GM21723 (cell line): Measurements from ENCODE around the gene FKTN.
A peak's percentile ranks its signal among the peaks of the same experiment; 100 is the strongest.
"Not testable (repeated sequence)": the region's sequence is repeated elsewhere in the genome, so short reads cannot be mapped to it uniquely, and the experiment has no call there.

Source experiments
- ATAC-seq: cut with Tn5 transposase; IDR thresholded peaks from one replicate; pipeline ENCODE4 v1.9.1; 2021; ENCODE audit warnings: mild to moderate bottlenecking, moderate library complexity; ENCODE audit not compliant: unreplicated experiment

Gene FKTN

DNA sequence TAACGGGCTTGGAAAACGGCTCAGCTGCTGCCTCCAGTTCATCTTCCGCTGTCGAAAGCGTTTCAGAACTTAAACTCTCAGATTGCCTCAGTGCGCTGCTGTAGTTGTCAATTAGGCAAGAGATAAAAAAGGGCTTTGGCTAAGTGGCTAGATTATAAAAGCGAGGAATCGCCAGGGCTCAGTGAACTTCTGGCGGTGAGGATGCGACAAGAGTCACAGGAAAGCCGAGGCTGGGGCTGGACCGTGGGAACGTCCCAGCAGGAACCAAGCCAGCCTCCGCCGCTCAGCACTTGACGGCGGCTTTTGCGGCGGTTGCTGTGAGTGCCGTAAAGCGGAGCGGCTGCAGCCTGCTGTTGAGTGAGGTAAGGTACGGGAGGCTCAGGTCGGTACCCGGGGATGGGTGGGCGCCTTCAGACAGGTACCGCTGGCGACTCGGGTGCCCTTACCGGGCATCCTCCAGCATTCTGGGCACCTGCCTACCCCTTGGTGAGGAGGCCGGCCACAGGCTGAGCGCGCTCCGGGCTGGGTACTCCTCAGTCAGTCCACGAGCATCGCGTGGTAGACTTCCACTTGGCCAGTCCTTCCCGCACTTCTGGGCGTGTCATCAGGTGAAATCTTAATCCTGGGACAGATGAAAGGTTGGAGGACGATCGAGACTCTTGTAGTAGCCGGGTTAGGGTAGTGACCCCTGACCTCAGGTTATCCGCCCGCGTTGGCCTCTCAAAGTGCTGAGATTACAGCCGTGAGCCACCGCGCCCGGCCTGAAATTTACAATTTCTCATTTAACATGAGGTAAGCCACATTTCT, at the start of gene FKTN:
Gene FKTN, plus strand, starts transcription at position 328 of the 807 bp plus-strand sequence. CDS start 16,902 bp downstream, outside the sequence.
- ATAC-seq: peak; percentile 98

DNA sequence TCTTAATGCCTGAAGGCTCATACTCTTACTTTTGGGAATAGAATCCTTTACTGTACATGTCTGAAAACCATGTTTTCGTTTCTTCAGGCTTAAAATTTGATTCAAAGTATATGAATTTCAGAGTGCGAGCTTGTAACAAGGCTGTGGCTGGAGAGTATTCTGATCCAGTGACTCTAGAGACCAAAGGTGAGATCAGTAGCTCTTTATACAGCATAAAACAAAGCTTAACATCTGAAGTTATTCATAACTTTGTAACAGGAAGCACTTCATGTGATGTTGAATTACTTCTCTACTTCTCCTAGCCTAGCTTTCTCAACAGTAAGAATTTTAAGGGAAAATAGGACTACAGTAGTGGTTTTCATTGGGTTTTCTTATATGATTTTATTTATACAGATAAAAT, 49.4 kb upstream of the FKTN start:
- no peak for ATAC-seq

DNA sequence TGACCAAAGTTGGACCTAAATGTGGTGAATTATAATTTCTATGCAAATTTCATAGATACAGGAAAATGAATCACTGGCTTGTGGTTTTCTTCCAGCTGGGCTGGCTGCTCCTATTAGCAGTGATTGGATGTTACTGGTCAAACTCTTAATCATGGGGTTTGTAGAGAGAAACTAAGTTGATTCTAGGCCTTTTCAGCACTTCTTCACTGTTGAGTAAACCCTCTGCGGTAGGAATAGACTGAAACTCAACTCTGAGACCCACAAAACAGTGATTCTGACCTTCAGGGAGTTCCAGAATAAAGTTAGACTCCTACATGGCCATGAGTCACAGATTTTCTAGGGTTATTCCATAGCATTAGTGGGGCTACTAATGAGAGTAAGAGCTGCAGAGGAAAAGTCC, 47.9 kb upstream of the FKTN start:
- ATAC-seq: peak; percentile 70

DNA sequence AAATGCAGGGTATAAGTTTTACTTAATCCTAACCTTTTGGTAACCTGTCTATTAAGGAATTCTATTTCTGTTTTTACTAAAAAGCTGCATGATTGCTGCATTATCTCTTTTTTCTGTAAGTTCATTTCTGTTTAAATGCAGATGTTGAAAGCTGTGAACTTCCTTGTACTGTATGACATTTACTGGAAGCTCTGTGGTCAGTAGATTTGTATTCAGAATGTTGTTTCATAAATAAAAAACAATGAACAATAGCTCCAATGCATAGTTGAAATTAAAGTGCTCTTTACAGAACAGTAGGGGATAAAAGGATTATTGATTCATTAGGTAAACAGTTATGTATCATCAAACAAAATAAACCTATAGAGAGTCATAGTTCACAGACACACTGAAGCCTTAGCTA, 46.5 kb upstream of the FKTN start:
- no peak for ATAC-seq

DNA sequence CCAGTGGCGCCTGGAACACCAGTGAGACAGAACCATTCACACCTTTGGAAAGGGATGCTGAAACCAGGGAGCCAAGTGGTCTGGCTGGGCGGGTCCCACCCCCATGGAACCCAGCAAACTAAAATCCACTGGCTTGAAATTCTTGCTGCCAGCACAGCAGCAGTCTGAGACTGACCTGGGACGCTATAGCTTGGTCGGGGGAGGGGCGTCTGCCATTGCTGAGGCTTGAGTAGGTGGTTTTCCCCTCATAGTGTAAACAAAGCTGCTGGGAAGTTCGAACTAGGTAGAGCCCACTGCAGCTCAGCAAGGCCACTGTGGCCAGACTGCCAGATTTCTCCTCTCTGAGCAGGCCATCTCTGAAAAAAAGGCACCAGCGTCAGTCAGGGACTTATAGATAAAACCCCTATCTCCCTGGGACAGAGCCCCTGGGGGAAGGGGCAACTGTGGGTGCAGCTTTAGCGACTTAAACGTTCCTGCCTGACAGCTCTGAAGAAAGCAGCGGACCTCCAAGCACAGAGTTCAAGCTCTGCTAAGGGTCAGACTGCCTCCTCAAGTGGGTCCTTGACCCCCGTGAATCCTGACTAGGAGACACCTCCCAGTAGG, 42.0 kb upstream of the FKTN start:
- no peak for ATAC-seq

DNA sequence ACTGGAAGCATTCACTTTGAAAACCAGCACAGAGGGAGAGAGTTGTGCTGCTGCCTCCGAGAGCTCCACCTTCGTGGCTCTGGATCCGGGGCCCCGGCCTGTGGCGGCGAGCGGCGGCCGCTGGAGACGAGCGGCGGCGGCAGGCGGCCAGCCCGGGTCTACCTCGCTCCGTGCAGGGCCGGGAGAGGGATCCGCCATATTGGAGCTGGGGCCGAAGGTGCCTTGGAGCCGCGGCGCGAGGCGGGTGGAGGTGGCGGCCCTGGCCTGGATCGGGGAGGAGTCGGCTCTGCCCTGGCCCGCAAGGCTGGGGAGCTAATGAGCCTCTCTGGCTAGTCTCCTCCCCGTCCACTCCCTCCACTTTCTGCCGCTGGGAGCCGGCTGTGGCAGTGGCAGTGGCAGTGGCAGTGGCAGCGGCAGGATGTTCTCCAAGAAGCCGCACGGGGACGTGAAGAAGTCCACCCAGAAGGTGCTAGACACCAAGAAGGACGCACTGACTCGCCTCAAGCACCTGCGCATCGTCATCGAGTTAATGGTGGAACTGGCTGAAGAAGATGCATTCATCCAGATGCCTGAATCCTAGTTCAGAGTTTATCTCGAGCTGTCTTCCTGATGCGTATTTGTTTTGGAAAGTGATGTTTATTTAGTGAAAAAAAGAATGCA, 38.1 kb upstream of the FKTN start:
- ATAC-seq: peak; percentile 67

DNA sequence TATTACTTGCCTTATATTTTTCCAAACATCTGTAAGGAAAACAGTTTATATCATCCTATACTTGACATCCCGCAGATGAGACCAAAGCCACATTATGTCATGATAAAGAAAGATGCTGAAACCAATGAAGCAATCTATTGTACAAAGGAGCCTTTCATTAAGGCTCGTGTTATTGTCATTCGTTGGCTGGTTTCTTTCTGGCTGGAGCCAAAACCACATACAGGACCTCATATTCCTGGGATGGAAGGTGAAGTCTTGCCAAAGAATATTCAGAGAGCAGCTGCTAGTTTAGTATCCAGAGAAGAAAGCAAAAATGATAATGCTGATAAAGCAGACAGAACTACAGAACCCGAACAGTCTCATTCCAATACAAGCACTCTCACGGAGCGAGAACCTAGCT, 36.9 kb upstream of the FKTN start:
- ATAC-seq: not testable (repeated sequence)

DNA sequence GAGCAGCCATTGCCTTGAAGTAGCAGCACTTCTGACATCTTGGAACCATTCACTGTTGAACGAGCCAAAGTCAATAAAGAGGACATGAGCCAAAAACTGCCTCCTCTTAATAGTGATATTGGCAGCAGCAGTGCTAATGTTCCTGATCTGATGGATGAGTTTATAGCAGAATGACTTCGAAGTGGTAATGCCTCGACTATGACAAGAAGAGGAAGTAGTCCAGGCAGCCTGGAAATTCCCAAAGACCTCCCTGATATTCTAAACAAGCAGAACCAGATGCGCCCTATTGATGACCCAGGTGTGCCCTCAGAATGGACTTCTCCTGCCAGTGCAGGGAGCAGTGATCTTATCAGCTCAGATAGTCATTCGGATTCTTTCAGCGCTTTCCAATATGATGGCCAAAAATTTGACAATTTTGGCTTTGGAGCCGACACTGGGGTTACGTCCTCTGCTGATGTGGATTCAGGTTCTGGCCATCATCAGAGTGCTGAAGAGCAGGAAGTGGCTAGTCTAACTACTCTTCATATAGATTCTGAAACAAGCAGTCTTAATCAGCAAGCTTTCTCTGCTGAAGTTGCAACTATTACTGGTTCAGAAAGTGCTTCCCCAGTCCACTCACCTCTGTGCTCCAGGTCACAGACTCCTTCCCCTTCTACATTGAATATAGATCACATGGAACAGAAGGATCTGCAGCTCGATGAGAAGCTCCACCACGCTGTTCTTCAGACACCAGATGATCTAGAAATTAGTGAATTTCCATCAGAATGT, 35.1 kb upstream of the FKTN start:
- peak; percentile 94 for ATAC-seq

DNA sequence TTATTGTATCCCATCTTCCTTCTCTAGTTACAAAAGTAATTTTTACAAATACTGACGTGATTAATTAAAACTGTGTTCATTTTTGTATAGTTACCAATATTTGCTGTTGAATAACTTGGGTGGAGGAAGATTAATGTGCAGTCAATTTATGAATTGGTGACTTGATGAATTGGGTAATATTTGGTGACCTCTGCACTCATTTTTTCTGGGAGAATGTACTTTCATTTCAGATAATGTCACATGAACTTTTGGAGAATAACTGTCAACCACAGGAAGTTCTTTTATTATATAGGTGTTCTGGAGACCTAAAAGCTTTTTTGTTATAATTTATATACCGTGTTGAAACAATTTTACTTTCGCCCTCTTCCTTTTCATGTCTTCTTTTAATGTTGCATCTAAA, 26.4 kb upstream of the FKTN start:
- ATAC-seq: no peak

DNA sequence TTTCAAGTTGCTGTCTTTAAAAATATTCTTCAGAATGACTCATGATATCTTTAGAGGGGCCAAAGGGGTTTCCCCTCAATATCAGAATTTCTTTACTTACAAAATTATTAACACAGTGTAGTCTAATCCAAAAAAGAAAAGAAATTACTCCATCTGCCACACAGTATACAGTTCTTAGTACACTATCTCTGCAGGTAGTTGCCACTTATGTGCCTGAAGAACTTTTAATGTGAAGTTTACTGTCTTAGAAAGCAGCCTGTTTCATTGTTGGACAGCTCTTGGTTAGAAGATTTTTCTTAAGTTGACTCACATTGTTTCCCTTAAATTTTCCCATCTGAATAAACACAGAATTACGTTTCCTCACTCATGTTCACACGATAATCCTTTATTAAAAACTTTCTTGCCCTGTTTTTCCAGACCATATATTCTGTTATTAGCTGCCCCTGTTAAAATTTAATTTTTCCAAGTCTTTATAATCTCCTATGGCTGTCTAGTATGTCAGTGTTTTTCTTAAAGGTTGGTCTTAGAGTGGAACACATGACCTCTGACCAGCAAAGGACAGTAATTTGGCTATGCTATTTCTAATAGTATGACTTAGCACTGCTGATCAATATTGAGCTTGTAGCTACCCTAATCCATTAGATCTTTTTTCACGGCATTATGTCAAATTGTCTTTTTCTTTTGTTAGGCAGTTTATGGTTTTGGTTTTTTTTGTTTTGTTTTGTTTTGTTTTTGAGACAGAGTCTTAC, 21.8 kb upstream of the FKTN start:
- peak; percentile 81 for ATAC-seq

DNA sequence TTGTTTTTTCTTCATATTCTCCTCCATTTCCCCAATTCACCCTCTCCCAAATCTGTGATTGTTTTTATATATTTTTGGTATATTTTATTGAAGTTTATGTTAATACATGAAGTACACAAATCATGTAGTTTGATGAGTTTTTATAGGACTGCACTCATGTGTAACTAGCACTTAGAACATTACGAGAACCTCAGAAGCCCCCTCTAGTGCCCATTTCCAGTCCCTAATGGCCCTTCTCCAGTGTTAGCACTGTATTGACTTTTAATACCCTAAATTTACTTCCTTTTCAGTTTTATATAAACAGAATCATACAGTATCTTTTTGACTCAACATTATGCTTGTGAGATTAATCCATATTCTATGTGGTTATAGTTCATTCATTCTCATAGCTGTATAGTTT, 18.5 kb upstream of the FKTN start:
- no peak for ATAC-seq

DNA sequence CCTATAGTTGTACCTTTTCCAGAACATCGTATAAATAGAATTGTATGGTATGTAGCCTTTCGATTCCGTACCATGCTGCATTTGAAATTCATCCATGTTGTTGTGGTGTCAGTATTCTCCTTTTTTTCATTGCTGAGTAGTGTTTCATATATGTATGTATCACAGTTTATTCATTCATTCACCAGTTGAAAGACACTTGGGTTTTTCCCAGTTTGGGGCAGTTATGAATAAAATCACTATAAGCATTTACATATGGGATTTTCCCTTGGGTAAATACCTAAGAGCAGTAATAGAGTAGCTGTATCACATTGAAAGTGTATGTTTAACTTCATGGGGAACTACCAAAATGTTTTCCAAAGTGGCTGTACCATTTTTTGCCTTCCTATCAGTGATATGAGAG, 16.1 kb upstream of the FKTN start:
- peak; percentile 94 for ATAC-seq

DNA sequence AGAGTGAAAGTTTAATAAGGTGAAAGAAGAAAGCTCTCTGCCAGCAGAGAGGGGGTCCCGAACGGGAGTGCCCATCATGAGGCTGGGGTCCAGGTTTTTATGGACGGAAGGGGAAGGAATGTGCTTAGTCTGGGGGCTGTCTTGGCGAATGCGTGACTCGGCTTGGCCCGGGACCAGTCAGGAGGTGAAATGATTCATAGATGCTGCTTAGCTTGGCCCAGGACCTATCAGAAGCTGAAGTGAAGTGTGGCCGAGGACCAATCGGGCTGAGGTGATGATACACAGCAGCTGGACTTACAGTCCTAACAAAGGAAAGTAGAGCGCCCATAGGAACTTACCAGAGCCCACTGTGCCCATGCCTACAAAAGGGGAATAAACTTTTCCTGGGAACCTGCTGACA, 3.9 kb upstream of the FKTN start:
- ATAC-seq: no peak

DNA sequence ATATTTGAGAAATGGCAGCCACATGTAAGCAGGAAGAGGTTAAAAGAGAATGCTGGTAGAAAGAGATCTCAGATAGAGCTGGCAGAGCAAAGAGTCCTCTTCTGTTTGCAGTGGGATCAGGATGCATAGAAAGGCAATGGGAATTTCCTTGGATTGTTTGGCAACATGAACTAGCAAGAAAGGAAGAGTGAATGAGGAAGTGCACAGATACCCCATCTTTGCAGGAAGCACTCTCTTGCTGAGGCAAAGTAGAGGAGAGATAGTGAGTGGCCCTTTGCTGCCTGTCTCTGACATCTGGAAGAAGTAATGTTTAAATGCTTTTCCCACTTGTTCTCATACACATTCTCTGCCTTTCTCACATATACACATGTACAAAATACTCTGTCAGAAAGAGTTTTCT, 14.5 kb downstream of the FKTN start:
- no peak for ATAC-seq

DNA sequence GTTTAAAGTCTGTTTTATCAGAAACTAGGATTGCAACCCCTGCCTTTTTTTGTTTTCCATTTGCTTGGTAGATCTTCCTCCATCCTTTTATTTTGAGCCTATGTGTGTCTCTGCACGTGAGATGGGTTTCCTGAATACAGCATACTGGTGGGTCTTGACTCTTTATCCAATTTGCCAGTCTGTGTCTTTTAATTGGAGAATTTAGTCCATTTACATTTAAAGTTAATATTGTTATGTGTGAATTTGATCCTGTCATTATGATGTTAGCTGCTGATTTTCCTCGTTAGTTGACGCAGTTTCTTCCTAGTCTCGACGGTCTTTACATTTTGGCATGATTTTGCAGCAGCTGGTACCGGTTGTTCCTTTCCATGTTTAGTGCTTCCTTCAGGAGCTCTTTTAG, 22.0 kb downstream of the FKTN start:
- ATAC-seq: not testable (repeated sequence)

DNA sequence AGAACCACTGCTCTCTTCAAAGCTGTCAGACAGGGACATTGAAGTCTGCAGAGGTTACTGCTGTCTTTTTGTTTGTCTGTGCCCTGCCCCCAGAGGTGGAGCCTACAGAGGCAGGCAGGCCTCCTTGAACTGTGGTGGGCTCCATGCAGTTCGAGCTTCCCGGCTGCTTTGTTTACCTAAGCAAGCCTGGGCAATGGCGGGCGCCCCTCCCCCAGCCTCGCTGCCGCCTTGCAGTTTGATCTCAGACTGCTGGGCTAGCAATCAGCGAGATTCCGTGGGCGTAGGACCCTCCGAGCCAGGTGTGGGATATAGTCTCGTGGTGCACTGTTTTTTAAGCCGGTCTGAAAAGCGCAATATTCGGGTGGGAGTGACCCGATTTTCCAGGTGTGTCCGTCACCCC, 23.6 kb downstream of the FKTN start:
- not testable (repeated sequence) for ATAC-seq

DNA sequence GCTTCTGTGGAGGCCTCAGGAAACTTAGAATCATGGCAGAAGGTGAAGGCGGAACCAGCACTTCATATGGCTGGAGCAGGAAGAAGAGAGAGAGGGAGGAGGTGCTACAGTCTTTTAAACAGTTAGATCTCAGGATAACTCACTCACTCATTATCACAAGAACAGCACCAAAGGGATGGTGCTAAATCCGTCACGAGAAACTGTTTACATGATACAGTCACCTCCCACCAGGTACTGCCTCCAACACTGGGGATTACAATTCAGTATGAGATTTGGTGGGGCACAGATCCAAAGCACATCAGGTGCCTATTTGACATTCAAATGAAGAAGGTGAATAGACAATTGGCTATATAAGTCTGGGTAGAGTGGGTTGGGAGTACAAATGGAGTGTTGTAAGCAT, 35.2 kb downstream of the FKTN start:
- no peak for ATAC-seq

DNA sequence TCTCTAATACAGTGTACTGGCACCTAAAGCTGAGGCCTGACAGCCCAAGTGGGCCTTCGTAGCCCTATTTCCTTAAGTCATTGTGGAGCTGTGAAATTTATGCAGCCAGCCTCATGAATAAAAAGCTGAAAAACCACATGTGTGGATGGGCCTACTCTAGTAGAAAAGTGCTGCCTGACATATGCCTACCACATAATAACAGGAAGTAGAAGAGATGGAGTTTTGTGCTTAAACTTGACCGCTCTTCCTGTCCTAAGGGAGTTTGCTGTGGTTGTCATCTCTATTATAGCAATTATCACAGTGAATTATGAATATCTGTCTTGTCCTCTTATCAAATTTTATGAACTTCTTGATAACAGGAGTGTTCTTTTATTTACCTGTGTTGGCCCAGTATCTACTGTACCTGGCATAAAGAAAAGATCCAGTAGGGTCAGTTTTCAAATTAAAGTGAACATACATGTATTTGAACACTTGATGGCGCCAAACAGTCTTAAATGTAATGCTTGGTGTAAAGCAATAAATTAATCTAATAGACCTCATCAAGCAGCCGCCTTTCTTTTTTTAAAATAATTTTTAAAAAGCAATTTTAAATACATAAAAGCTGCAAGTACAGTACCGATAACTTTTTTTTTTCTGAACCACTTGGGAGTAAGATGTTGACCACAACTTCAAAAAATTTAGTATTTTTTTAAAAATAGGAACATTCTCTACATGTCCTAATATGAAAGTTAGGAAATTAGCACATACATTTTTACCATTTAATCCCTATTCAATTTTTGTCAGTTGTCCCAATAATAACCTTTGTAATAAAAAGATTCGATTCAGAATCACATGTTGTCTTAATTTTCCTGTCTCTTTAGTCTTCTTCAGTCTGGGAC, 51.0 kb downstream of the FKTN start:
- peak; percentile 81 for ATAC-seq

DNA sequence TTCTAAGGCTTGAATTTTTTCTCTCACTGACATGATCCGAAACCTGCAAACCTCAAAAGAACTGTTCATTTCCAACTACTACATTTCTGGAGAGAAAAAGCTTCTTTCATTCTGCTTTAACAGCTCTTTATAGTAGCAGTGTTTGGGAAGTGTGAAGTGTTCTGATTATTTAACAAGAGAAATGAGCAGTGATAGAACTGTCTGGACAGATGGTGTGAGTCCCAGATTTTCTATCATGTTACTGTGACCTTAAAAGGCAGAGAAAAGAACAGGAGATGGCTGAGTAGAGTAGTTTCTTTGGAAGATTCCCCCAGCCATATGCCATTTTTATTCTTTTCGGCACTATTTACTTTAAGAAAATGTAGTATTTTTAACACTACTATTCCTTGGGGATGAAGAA, 63.1 kb downstream of the FKTN start:
- ATAC-seq: no peak

DNA sequence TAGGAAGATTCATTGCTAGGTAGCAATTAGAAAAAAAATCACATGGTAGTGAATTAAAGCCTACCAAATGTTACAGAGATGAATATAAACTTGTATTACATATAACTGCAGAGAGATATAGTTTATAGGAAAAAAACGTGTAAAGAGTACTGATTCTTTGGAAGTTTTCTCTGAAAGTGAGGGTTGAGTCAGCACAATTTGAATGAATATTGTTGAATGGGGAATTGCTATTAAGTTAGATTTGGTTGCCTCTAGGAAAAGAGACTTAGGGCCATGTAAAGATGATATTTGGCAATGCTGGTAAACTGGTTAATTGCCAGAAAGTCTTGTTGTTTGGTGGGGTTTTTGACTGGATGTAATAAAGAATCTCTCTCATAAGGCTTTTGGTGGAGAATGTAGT, 67.2 kb downstream of the FKTN start:
- ATAC-seq: no peak
